Neural progenitor cell (in vitro differentiated cells): ENCODE data around the gene UCP3.

Experiments
- CTCF ChIP-seq: fragments of 200-600 bp; sonication (generic); IDR thresholded peaks from 2 replicates; pipeline ENCODE4 v1.5.1; 2017; ENCODE audit warnings: antibody characterized with exemption, mild to moderate bottlenecking
- EZH2 ChIP-seq: fragments of 200-600 bp; sonication (generic); IDR thresholded peaks from 2 replicates; pipeline ENCODE4 v1.6.1; 2017; ENCODE audit warnings: antibody characterized with exemption, mild to moderate bottlenecking, moderate library complexity

- TF ChIP-seq CTCF = no peak
- no peak for TF ChIP-seq EZH2
Observed at GRCh38 chr11:73982595-73982989, 26.3 kb downstream of the UCP3 start, which contains the start of gene UCP2.
